GM19193 (cell line): ENCODE results near the gene TPBGL.

Experiments used
- POLR2A ChIP-seq: IDR thresholded peaks from 4 replicates; pipeline ENCODE4 v1.6.1; 2011; ENCODE audit not compliant: insufficient read depth, insufficient read length; ENCODE audit errors: extremely low read depth

The TPBGL gene

DNA sequence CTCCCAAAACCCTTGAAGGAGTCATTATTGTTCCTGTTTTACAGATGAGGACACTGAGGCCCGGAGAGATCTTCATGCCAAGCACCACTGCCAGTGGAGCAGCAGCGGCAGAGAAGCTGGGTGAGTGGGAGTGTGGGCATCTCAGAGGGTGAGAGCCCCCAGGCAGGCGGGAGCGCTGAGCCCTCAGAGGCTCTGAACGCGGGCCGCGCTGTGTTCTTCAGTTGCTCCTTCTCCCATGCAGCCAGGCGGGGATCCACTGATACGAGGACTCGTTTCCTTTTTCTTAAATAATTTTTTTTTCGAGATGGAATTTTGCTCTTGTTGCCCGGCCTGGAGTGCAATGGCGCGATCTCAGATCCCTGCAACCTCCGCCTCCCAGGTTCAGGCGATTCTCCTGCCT lies 47.0 kb downstream of the TPBGL start:
- TF ChIP-seq POLR2A: no peak

DNA sequence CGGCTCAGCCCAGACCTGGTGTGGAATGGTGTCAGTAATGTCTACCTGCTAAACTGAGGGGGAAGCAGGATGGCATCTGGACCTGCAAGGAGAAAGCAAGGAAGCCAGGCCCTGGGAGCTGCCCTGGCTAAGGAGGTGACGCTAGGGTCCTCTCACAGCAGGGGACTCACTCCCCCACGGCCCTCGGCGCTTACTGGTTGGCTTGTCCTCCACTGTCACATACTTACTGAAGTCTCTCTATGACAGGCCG lies 48.9 kb downstream of the TPBGL start:
- TF ChIP-seq POLR2A: no peak

DNA sequence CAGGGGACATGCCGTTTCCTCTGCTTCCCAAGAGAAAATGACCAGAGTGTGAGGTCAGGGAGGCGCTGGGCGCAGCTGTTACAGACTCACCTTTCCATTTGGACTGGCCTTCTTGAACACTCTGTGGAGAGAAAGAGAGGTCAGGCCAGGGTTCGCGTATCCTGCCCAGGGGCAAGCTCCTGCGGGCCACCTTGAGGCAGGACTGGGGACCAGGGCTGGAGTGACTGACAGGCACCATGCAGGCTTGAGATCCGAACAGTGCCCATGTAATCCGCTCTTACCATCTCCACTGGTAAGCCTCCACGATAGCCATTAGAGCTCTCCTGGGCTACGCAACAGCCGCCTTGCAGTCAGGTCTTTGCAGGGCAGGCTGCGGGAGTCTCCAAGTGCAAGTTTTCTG lies 49.3 kb downstream of the TPBGL start:
- TF ChIP-seq POLR2A: no peak

DNA sequence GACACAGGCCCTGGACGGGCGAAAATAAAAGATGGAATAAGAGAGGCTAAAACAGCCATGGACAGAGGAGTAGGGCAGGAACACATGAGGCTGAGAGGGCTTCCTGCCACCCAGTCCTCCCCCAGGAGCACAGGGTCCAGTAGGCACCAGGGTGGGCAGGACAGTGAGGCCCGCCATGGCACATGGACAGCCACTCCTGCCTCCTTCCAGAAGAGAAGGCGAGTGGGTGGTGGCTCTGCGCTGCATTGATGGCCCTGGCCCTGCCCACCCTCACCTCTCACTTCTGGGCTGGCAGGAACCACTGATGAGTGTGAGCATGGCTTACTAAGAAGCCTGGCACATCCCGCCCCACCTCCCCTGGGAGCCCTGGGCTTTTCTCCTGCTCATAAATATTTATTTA lies 51.2 kb downstream of the TPBGL start:
- no peak for TF ChIP-seq POLR2A

DNA sequence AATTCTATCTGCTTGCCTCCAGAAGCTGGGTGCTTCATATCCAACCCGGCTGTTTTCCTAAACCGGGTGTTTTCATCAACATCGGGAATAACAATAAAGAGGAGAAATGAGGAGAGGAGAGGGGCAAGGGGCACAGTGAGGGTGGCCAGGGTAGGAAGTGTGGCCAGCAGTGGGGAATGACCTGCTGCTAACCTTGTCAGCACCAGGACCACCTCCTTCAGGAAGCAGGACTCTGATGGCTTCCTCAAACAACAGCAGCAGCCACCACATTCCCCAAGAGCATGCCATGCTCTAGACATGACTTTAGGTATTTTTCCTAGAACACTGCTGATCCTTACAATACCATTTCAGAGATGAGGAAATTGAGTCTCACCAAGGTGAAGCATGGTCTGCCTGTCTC lies 52.4 kb downstream of the TPBGL start:
- no peak for TF ChIP-seq POLR2A
